Measurements from ENCODE around the gene BRCA1. TPM values are rescaled to one million over a fixed set of nuclear protein-coding genes. Genes with fewer than 3 reads are reported as not detected.

The BRCA1 gene
- total RNA-seq, 6 experiments from 2014 or later: 10.5 to 24.7 (median 22.5) TPM

DNA sequence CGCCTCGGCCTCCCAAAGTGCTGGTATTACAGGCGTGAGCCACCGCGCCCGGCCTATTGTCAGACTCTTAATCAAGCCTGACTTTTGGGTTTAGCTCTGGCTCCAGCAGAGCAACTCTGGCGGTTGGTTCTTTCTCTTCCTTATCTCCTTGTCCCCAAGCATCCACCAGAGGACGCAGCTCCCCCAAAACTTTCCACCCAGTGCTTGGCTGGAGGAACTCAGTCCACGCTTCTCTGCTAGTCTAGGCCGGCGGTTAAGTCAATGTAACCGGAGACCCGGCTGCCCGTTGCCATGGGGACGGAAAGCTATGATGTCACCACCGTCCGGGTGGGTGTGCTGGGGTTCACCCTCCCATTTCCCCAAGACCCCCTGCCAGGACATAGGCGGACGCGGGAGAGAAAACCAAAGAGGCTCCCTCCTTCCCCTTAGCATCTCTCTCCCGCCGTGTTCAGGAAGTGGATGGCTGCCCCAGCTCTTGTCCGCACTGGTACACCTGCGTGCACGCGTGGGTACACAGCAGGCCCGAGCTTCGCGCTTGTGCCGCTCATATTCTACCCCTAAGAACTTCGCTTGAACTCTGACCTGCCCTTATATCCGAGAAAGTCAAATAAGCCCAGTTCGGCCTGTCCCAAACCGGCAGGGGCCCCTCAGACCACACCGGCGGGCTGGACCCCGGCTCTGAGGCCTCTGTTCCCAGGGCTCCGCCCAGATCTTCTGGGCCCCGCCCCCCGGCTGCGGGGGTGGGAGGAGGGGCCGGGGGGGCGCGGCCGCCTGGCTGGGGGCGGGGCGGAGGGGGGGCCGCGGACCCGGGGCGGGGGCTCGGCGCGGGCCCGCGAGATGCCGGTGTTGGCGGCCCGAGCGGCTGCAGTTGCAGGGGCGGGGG, 100.5 kb downstream of the BRCA1 start, which contains the start of gene RND2:
Gene RND2 (plus strand): TSS at position 825 of the 883 bp plus-strand sequence. CDS start 117 bp downstream, outside the sequence.
- peaks cover 7% of the 10 kb centered on the region for H3K27me3 Mint-ChIP-seq (ENCODE audit: insufficient read depth)
- peak; percentile 85 for TF ChIP-seq CTCF (IDR thresholded peaks at IDR 0.05)
- peak within 1 kb of the TSS; percentile 92 for H3K27ac Mint-ChIP-seq
- H3K4me1 Mint-ChIP-seq (ENCODE audit: low read depth): peaks cover 19% of the 10 kb centered on the region
- H3K4me3 Mint-ChIP-seq: peak within 1 kb of the TSS; percentile 92
- peak; percentile 95 for DNase-seq
- no peaks in the 10 kb centered on the region for H3K9me3 Mint-ChIP-seq
- H3K36me3 Mint-ChIP-seq (ENCODE audit: low read depth): no peaks in the 10 kb centered on the region

- DNase-seq: peak; percentile 50
- Mint-ChIP-seq H3K27me3 (ENCODE audit: insufficient read depth) (peaks cover 4% of the 10 kb centered on the region), H3K27ac (peak within 1 kb of the TSS; percentile 84), H3K4me1 (ENCODE audit: low read depth) (peaks cover 32% of the 10 kb centered on the region), H3K4me3 (peak within 1 kb of the TSS; percentile 90), H3K36me3 (ENCODE audit: low read depth) (0 out of 2 replicates have a peak, but pooled peaks cover 5% of the 10 kb centered on the region), H3K9me3 (no peaks in the 10 kb centered on the region)
- TF ChIP-seq CTCF (IDR thresholded peaks at IDR 0.05): peak; percentile 12; the same call in 1 of the 2 replicates
Observed at GRCh38 chr17:43021741-43022512, 103.2 kb downstream of the BRCA1 start, which contains the start of gene VAT1. Gene VAT1, minus strand, starts transcription at chr17:43022385. Its CDS starts 63 bp downstream, at chr17:43022322.

GRCh38 chr17:43020789-43021740, 104.1 kb downstream of the BRCA1 start:
- H3K27me3 Mint-ChIP-seq (ENCODE audit: insufficient read depth): no peaks in the 10 kb centered on the region; the same call in none of the 2 replicates
- H3K9me3 Mint-ChIP-seq: no peaks in the 10 kb centered on the region
- DNase-seq: peak; percentile 41
- peaks cover 34% of the 10 kb centered on the region for H3K4me1 Mint-ChIP-seq (ENCODE audit: low read depth)
- peak overlapping the region; percentile 84 for H3K27ac Mint-ChIP-seq
- no peak for TF ChIP-seq CTCF (IDR thresholded peaks at IDR 0.05)
- peak overlapping the region; percentile 90 for H3K4me3 Mint-ChIP-seq
- H3K36me3 Mint-ChIP-seq (ENCODE audit: low read depth): 0 out of 2 replicates have a peak, but pooled peaks cover 7% of the 10 kb centered on the region

GRCh38 chr17:43020030-43020621, 105.0 kb downstream of the BRCA1 start:
- Mint-ChIP-seq H3K27ac (peak overlapping the region; percentile 74; the same call in 1 of the 2 replicates), H3K27me3 (ENCODE audit: insufficient read depth) (no peaks in the 10 kb centered on the region; the same call in 1 of the 2 replicates), H3K9me3 (no peaks in the 10 kb centered on the region), H3K4me3 (peak overlapping the region; percentile 90), H3K36me3 (ENCODE audit: low read depth) (peaks cover 9% of the 10 kb centered on the region), H3K4me1 (ENCODE audit: low read depth) (peaks cover 44% of the 10 kb centered on the region)
- TF ChIP-seq CTCF (IDR thresholded peaks at IDR 0.05): no peak
- DNase-seq: no peak
